IMR-90 (cell line): Measurements from ENCODE around the gene PRUNE2.
"Not testable (repeated sequence)": the region's sequence is repeated elsewhere in the genome, so short reads cannot be mapped to it uniquely, and the experiment has no call there.

Experiments used
- BHLHE40 ChIP-seq: fragments of 150-350 bp; IDR thresholded peaks from 2 replicates; pipeline ENCODE4 v1.6.1; 2016; ENCODE audit warnings: mild to moderate bottlenecking, low read depth, low read length
- CEBPB ChIP-seq: IDR thresholded peaks from 2 replicates; pipeline ENCODE4 v1.6.1; 2012; ENCODE audit warnings: low read depth, low read length, improper control_type of control experiment
- CTCF ChIP-seq: conservative IDR thresholded peaks from 2 replicates; pipeline ENCODE4 v1.5.1; 2012; ENCODE audit warnings: mild to moderate bottlenecking, low read depth, low read length, improper control_type of control experiment
- MAZ ChIP-seq: IDR thresholded peaks from 2 replicates; pipeline ENCODE4 v1.6.1; 2012; ENCODE audit warnings: low read depth, mild to moderate bottlenecking, low read length, improper control_type of control experiment, moderate library complexity, borderline replicate concordance
- MXI1 ChIP-seq: IDR thresholded peaks from 2 replicates; pipeline ENCODE4 v1.6.1; 2012; ENCODE audit warnings: low read depth, mild to moderate bottlenecking, low read length, moderate library complexity, borderline replicate concordance
- POLR2A ChIP-seq: IDR thresholded peaks from 2 replicates; pipeline ENCODE4 v1.6.1; 2012; ENCODE audit warnings: mild to moderate bottlenecking, low read depth, low read length
- RAD21 ChIP-seq: IDR thresholded peaks from 2 replicates; pipeline ENCODE4 v1.6.1; 2012; ENCODE audit warnings: low read length, improper control_type of control experiment
- USF2 ChIP-seq: fragments of 150-350 bp; IDR thresholded peaks from 2 replicates; pipeline ENCODE4 v1.6.1; 2017; ENCODE audit warnings: mild to moderate bottlenecking, antibody characterized with exemption, low read length, low read depth

- TF ChIP-seq MXI1, CTCF, POLR2A, BHLHE40, MAZ, RAD21, CEBPB, USF2: not testable (repeated sequence)
Measured at GRCh38 chr9:76858248-76858647, 47.7 kb downstream of the PRUNE2 start.
